HepG2 (cell line): Measurements from ENCODE around the gene FANCE. TPM values are rescaled to one million over a fixed set of nuclear protein-coding genes. Genes with fewer than 3 reads are reported as not detected.

Experiments
- CENPBD1 ChIP-seq: sonication (generic); formaldehyde crosslinking; IDR thresholded peaks from 2 replicates; pipeline ENCODE4 v1.8.0; 2022; ENCODE audit warnings: missing genetic modification reagents, low read depth, mild to moderate bottlenecking, borderline replicate concordance
- CHD4 ChIP-seq: fragments of 200-600 bp; sonication (generic); IDR thresholded peaks from 2 replicates; pipeline ENCODE4 v1.7.0; 2017; ENCODE audit warnings: mild to moderate bottlenecking, low read length, borderline replicate concordance
- ELF4 ChIP-seq: sonication (generic); formaldehyde crosslinking; IDR thresholded peaks from 2 replicates; pipeline ENCODE4 v1.5.0; 2020; ENCODE audit warnings: missing genetic modification reagents, mild to moderate bottlenecking, moderate library complexity, borderline replicate concordance
- EP300 ChIP-seq, 3 experiments: sonication (generic) in 1 of 3; formaldehyde crosslinking in 1 of 3; IDR thresholded peaks; 2 replicates each; pipeline versions ENCODE4 v1.5.1 to v1.6.1; 2011 to 2020; ENCODE audit warnings: low read depth in 2 of 3, low read length in 2 of 3, borderline replicate concordance in 1 of 3, improper control_type of control experiment in 1 of 3, mild to moderate bottlenecking in 1 of 3, missing genetic modification reagents in 1 of 3, moderate library complexity in 1 of 3
- GABPB1 ChIP-seq: IDR thresholded peaks from 2 replicates; pipeline ENCODE4 v1.6.1; 2016; ENCODE audit warnings: mild to moderate bottlenecking, missing genetic modification reagents, moderate library complexity, missing compliant biosample characterization
- HIC2 ChIP-seq: sonication (generic); formaldehyde crosslinking; IDR thresholded peaks from 2 replicates; pipeline ENCODE4 v1.9.0; 2022; ENCODE audit warnings: low read depth, missing genetic modification reagents
- HMGXB3 ChIP-seq: sonication (generic); formaldehyde crosslinking; IDR thresholded peaks from 2 replicates; pipeline ENCODE4 v1.4.0; 2020; ENCODE audit warnings: missing genetic modification reagents, borderline replicate concordance
- IRF2 ChIP-seq: IDR thresholded peaks from 2 replicates; pipeline ENCODE4 v1.6.1; 2018; ENCODE audit warnings: missing genetic modification reagents, missing compliant biosample characterization
- MAFK ChIP-seq, 2 experiments: IDR thresholded peaks in 1 of 2; conservative IDR thresholded peaks in 1 of 2; 2 replicates each; pipeline ENCODE4 v1.6.1; 2011; ENCODE audit warnings: improper control_type of control experiment in 2 of 2, low read length in 2 of 2
- MTA1 ChIP-seq: sonication (generic); formaldehyde crosslinking; IDR thresholded peaks from 2 replicates; pipeline ENCODE4 v1.4.0; 2020; ENCODE audit warnings: missing genetic modification reagents, mild to moderate bottlenecking, borderline replicate concordance
- SCMH1 ChIP-seq: sonication (generic); formaldehyde crosslinking; IDR thresholded peaks from 2 replicates; pipeline ENCODE4 v1.9.0; 2021; ENCODE audit warnings: missing genetic modification reagents, mild to moderate bottlenecking, borderline replicate concordance
- SMYD3 ChIP-seq: sonication (generic); formaldehyde crosslinking; IDR thresholded peaks from 2 replicates; pipeline ENCODE4 v1.8.1; 2023; ENCODE audit warnings: mild to moderate bottlenecking, missing genetic modification reagents
- ZBTB26 ChIP-seq: IDR thresholded peaks from 2 replicates; pipeline ENCODE4 v1.6.1; 2016; ENCODE audit warnings: missing compliant biosample characterization, missing genetic modification reagents, borderline replicate concordance
- ZNF232 ChIP-seq: sonication (generic); formaldehyde crosslinking; IDR thresholded peaks from 2 replicates; pipeline ENCODE4 v1.4.0; 2020; ENCODE audit warnings: missing genetic modification reagents, borderline replicate concordance
- ZNF260 ChIP-seq: sonication (generic); formaldehyde crosslinking; IDR thresholded peaks from 2 replicates; pipeline ENCODE4 v1.4.0; 2020; ENCODE audit warnings: missing genetic modification reagents, low read depth, mild to moderate bottlenecking, borderline replicate concordance
- ZNF451 ChIP-seq: sonication (generic); formaldehyde crosslinking; IDR thresholded peaks from 2 replicates; pipeline ENCODE4 v1.5.0; 2020; ENCODE audit warnings: mild to moderate bottlenecking, missing genetic modification reagents
- ZNF589 ChIP-seq: sonication (generic); formaldehyde crosslinking; conservative IDR thresholded peaks from 2 replicates; pipeline ENCODE4 v1.8.0; 2022; ENCODE audit warnings: mild to moderate bottlenecking, moderate library complexity, missing genetic modification reagents
- ZNF776 ChIP-seq: sonication (generic); formaldehyde crosslinking; IDR thresholded peaks from 2 replicates; pipeline ENCODE4 v1.4.0; 2020; ENCODE audit warnings: mild to moderate bottlenecking, missing genetic modification reagents
- polyA plus RNA-seq, 8 experiments: library from polyadenylated mRNA; depleted of rRNA in 3 of 8; stranded (reverse) in 7 of 8; unstranded in 1 of 8; fragments of >200 nt; fragmentation: Illumina TruSeq in 4 of 8; extraction: Trizol in 4 of 8; gene quantifications; 2 replicates each; pipeline versions ENCODE4 v1.2.1 to v1.2.3, GENCODE V29; 2011 to 2016; ENCODE audit warnings: low read depth in 4 of 8, missing spikeins in 1 of 8, mixed read lengths in 1 of 8; ENCODE audit not compliant: insufficient read depth in 1 of 8
- total RNA-seq, 5 experiments: library from RNA; depleted of rRNA; stranded (reverse); fragments of >200 nt; fragmentation: Illumina TruSeq; extraction: Trizol; gene quantifications; 2 replicates each; pipeline ENCODE4 v1.2.3, GENCODE V29; 2016; ENCODE audit warnings: low read depth in 1 of 5

The FANCE gene
- total and polyA plus RNA-seq, 2 of the 13 experiments (the other 11 are each of a cell fraction or from before 2014, with no cell fraction given) = 7.1 to 11.2 TPM

- TF ChIP-seq CENPBD1 (no peak), HIC2 (CRISPR knock-in tag) (peak; percentile 79; the same call in 1 of the 2 replicates), ZNF232 (CRISPR knock-in tag) (peak; percentile 26; the same call in 1 of the 2 replicates), SMYD3 (CRISPR knock-in tag) (peak; percentile 95), HMGXB3 (CRISPR knock-in tag) (no peak), ZNF589 (peak; percentile 75; the same call in 1 of the 2 replicates), SCMH1 (CRISPR knock-in tag) (no peak), ELF4 (CRISPR knock-in tag) (no peak), ZNF776 (CRISPR knock-in tag) (no peak), GABPB1 (CRISPR knock-in tag) (peak; percentile 42; the same call in 1 of the 2 replicates), MAFK (conservative IDR thresholded peaks at IDR 0.05 in 1 of 2, IDR thresholded peaks at IDR 0.05 in 1 of 2; ENCODE audit: low read length in 2 of 2) (peak in 1 of 2 experiments; percentile 58; a peak in 3 of 4 replicates), ZNF260 (CRISPR knock-in tag) (no peak), CHD4 (peak; percentile 55; the same call in 1 of the 2 replicates), ZNF451 (CRISPR knock-in tag) (no peak), IRF2 (CRISPR knock-in tag) (peak; percentile 98), MTA1 (CRISPR knock-in tag) (peak; percentile 63), EP300 (IDR thresholded peaks at IDR 0.05; ENCODE audit: low read depth in 2 of 2, low read length in 2 of 2) (peak; percentile 36 to 91; a peak in 3 of 4 replicates), EP300 (CRISPR knock-in tag; IDR thresholded peaks at IDR 0.05; ENCODE audit: borderline replicate concordance) (peak; percentile 87), ZBTB26 (CRISPR knock-in tag) (peak; percentile 63; the same call in 1 of the 2 replicates)
These were observed 36.9 kb upstream of the FANCE start (continued) for GRCh38 chr6:35415065-35415891.
